GM12891 (cell line): Measurements from ENCODE around the gene MRPL14.

Experiments
- DNase-seq: peaks from one replicate; pipeline ENCODE4 v3.0.0; 2011; ENCODE audit warnings: low spot score; ENCODE audit not compliant: insufficient read length
- FAIRE-seq: peaks from 2 replicates; lab custom pipeline; 2011; peaks lifted over from hg19 to GRCh38; lab: Jason Lieb, UNC
- PAX5 ChIP-seq: IDR thresholded peaks from 2 replicates; pipeline ENCODE4 v1.6.1; 2011; ENCODE audit warnings: low read length, moderate library complexity, mild to moderate bottlenecking; ENCODE audit not compliant: insufficient read depth, severe bottlenecking
- POLR2A ChIP-seq: IDR thresholded peaks from 2 replicates; pipeline ENCODE4 v1.6.1; 2011; ENCODE audit warnings: low read depth, low read length, control low read depth
- POLR2AphosphoS5 ChIP-seq: IDR thresholded peaks from 2 replicates; pipeline ENCODE4 v1.6.1; 2011; ENCODE audit warnings: low read depth, low read length, control low read depth
- POU2F2 ChIP-seq: IDR thresholded peaks from 2 replicates; pipeline ENCODE4 v1.6.1; 2011; ENCODE audit warnings: low read depth, mild to moderate bottlenecking, control low read depth, low read length, moderate library complexity
- SPI1 ChIP-seq: IDR thresholded peaks from 2 replicates; pipeline ENCODE4 v1.6.1; 2011; ENCODE audit warnings: low read depth, low read length, control low read depth
- TAF1 ChIP-seq: IDR thresholded peaks from 2 replicates; pipeline ENCODE4 v1.6.1; 2011; ENCODE audit warnings: low read depth, low read length, control low read depth

Gene MRPL14

DNA sequence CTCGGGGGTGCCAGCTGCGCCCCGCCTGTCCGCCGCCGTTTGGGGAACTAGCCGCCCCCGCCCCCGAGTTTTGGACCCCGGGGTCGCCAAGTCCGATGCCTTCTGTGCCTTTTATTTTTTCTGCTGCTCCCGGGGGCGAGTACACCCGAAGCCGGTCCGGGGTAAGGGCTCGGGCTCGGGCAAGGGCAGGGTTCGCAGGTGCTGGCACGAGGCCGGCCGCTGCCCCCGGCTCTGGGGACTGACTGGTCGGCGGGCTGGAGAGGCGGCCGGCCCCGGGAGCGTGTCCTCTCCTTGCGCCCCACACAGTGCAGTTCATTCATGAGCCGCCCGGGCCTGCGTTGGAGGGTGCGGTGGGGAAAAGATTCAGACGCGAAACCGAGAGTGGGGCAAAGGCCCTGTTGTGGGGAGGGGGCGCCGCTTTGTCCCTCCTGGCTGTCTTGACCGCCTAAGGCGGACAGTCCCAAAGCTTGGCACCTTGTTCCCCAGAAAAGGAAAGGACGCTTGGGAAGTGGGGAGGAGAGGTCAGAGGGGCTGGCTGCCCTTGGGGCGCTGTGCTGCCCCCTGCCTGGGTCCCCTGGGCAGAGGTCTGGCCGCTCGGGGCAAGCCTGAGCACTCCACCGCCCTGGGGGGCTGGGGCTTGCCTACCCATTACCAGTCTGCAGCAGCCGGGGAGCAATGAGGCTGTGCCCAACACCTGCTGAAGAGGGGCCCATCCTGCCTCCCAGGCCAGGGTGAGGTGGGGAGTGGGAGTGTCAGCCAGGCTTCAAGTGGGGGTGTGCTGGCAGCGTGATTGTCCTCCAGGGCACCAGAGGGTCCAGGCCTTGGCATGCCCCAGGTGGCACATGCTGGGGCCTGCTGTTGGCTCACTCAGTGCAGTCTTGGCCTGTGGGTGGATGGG is 1.0 kb upstream of the MRPL14 start:
- peak; percentile 59 for DNase-seq
- no peak for FAIRE-seq

GRCh38 chr6:44126320-44127149 is 717 bp downstream of the MRPL14 start:
- DNase-seq: peak; percentile 64
- FAIRE-seq: no peak
- TF ChIP-seq PAX5 (no peak), POLR2A (peak; percentile 69), POU2F2 (no peak), POLR2AphosphoS5 (peak; percentile 82), SPI1 (no peak), TAF1 (no peak)

More for the DNA sequence above, 1.0 kb upstream of the MRPL14 start:
- no peak for TF ChIP-seq POLR2AphosphoS5
- 0 out of 2 replicates have a peak, but pooled peaks have one; percentile 8 for TF ChIP-seq POU2F2
- TF ChIP-seq PAX5: no peak

- no peak for DNase-seq
- TF ChIP-seq POU2F2 (no peak), SPI1 (no peak), PAX5 (no peak), POLR2A (no peak), TAF1 (no peak), POLR2AphosphoS5 (no peak)
- no peak for FAIRE-seq
Observed at GRCh38 chr6:44123544-44123943, 3.7 kb downstream of the MRPL14 start.

- DNase-seq: no peak
- peak; percentile 66 for FAIRE-seq
- TF ChIP-seq POLR2AphosphoS5 (no peak), PAX5 (no peak), SPI1 (no peak), POU2F2 (no peak), POLR2A (no peak), TAF1 (no peak)
Observed at GRCh38 chr6:44122801-44123200, 4.5 kb downstream of the MRPL14 start.

DNA sequence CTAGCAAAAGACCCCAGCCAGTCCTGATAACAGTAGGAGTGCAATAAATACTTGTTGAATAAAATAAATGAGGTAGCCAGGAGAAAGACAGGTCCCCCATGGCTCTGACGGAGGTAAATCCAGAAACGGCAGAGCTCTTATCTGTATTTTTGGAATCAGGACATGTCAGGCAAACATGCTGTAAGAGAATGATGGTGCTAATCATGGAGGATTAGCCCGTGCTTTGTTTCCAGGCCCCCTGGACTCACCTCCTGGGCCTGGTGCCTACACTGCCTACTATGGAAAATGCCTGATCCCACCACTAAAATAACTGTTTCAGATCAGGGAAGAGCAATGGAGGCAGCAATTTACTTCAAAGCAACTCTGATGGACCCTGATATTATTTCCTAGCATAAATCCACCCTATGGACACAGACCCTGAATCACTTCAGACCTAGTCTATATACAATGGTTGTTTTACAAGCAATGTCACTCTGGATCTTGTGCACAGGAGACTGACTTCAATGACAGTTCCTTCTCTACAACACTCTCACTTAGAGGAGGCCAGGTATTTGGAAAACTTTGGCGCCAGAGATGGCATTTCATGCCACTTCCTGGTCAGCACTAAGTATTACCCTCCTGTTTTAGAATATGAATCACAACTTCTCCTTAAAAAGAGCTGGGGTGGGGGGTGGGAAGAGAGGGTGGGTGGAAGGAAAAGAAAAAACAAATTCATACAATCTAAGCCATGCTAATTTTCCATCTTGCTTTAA is 6.4 kb downstream of the MRPL14 start:
- DNase-seq (no peak), FAIRE-seq (no peak)
- TF ChIP-seq SPI1 (no peak), POLR2A (no peak), TAF1 (no peak), POU2F2 (no peak)

- DNase-seq (no peak), FAIRE-seq (no peak)
- TF ChIP-seq POU2F2: no peak
- no peak for TF ChIP-seq SPI1
- no peak for TF ChIP-seq POLR2A
- TF ChIP-seq PAX5: no peak
- no peak for TF ChIP-seq POLR2AphosphoS5
- TF ChIP-seq TAF1: no peak
Observed at GRCh38 chr6:44119704-44120262, 7.5 kb downstream of the MRPL14 start.

DNA sequence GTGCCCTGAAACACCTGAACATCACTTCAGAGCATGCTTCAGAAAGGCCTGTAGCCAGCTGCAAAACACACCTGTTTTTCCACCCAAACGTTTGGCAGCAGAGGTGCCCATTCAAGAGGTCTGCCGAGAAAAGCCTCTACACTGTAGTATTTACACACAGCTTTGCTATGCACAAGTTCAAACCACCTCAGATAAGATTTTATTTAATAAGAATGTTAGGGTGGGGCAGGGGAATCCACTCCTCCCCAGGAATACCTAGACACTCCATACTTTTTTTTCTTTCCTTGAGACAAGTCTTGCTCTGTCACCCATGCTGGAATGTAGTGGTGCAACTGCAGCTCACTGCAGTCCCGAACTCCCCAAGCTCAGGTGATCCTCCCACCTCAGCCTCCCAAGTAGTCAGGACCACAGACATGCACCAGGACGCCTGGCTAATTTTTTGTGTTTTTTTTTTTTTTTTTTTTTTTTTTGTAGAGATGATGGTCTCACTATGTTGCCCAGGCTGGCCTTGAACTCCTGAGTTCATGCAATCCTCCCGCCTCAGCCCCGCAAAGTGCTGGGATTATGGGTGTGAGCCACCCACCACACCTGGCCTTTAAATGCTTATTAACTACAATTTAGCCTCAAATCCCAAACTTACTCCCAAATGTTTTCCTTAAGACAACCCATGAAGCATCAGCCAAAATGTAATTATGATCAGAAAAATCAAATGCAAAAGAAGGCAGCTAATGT is 9.7 kb downstream of the MRPL14 start:
- DNase-seq (no peak), FAIRE-seq (no peak)
- TF ChIP-seq POLR2AphosphoS5 (no peak), PAX5 (no peak), POU2F2 (no peak), TAF1 (no peak), SPI1 (no peak), POLR2A (no peak)
